IMR-90 (cell line): ENCODE measurements around the gene REST. TPM values are rescaled to one million over a fixed set of nuclear protein-coding genes. Genes with fewer than 3 reads are reported as not detected.
"Not testable (repeated sequence)": the region's sequence is repeated elsewhere in the genome, so short reads cannot be mapped to it uniquely, and the experiment has no call there.

Experiments
- ATAC-seq: fragments of 200-7000 bp; cut with Tn5 transposase; 2 replicates; pipeline ENCODE4 v1.9.1; 2020; ENCODE audit warnings: low read depth, mild to moderate bottlenecking, moderate library complexity
- BruUV-seq: library from RNA; stranded (reverse); fragments of 400-500 nt; replicated peaks from 2 replicates; lab custom pipeline; 2021; lab: Mats Ljungman, UMichigan
- CTCF ChIA-PET: fragments of 300-600 bp; formaldehyde crosslinking; extraction: SDS; loops from one replicate; lab custom pipeline; 2021; ENCODE audit warnings: antibody characterized with exemption; lab: Yijun Ruan, JAX
- POLR2A ChIA-PET: fragments of 300-600 bp; sonication (Branson Sonifier 250); formaldehyde crosslinking; loops from one replicate; lab custom pipeline; 2022; ENCODE audit warnings: antibody characterized with exemption; ENCODE audit not compliant: unreplicated experiment; lab: Charles Lee
- DNase-seq: peaks from one replicate; pipeline ENCODE4 v3.0.0; 2013
- H2AFZ ChIP-seq: replicated peaks from 2 replicates; pipeline ENCODE3; 2013; ENCODE audit warnings: low read length, mild to moderate bottlenecking; ENCODE audit not compliant: poor library complexity
- H2AK5ac ChIP-seq: 2 replicates; pipeline ENCODE4 v1.6.1; 2013; ENCODE audit warnings: low read depth, low read length, inconsistent platforms
- H2AK9ac ChIP-seq: replicated peaks from 2 replicates; pipeline ENCODE3; 2013; ENCODE audit warnings: mild to moderate bottlenecking, low read depth, low read length, moderate library complexity; ENCODE audit not compliant: poor library complexity
- H2BK120ac ChIP-seq: 2 replicates; pipeline ENCODE4 v1.6.1; 2013; ENCODE audit warnings: low read depth, low read length, inconsistent platforms
- H2BK15ac ChIP-seq: 3 replicates; pipeline ENCODE4 v1.6.1; 2013; ENCODE audit warnings: low read depth, low read length, inconsistent platforms
- H2BK20ac ChIP-seq: 2 replicates; pipeline ENCODE4 v1.6.1; 2013; ENCODE audit warnings: low read depth, mild to moderate bottlenecking, inconsistent platforms, low read length, moderate library complexity
- H2BK5ac ChIP-seq: 2 replicates; pipeline ENCODE4 v1.6.1; 2013; ENCODE audit warnings: mild to moderate bottlenecking, low read depth, low read length, inconsistent platforms; ENCODE audit not compliant: poor library complexity, severe bottlenecking
- H3K14ac ChIP-seq: replicated peaks from 2 replicates; pipeline ENCODE4 v1.6.1; 2013; ENCODE audit warnings: low read depth, low read length, inconsistent platforms
- H3K18ac ChIP-seq: 2 replicates; pipeline ENCODE4 v1.6.1; 2013; ENCODE audit warnings: low read depth, low read length, control low read depth
- H3K23ac ChIP-seq: 2 replicates; pipeline ENCODE4 v1.6.1; 2013; ENCODE audit warnings: low read depth, low read length, inconsistent platforms
- H3K27ac ChIP-seq: 2 replicates; pipeline ENCODE4 v1.5.1; 2013; ENCODE audit warnings: mild to moderate bottlenecking, control low read depth, low read length; ENCODE audit not compliant: insufficient read depth
- H3K27me3 ChIP-seq: 2 replicates; pipeline ENCODE4 v1.6.1; 2013; ENCODE audit warnings: low read length; ENCODE audit not compliant: control insufficient read depth, insufficient read depth
- H3K36me3 ChIP-seq: 2 replicates; pipeline ENCODE4 v1.6.1; 2013; ENCODE audit warnings: low read length, mixed read lengths; ENCODE audit not compliant: control insufficient read depth, insufficient read depth
- H3K4ac ChIP-seq: 2 replicates; pipeline ENCODE4 v1.6.1; 2013; ENCODE audit warnings: low read depth, low read length, inconsistent platforms
- H3K4me1 ChIP-seq: 2 replicates; pipeline ENCODE4 v1.6.1; 2013; ENCODE audit warnings: low read length, mixed read lengths; ENCODE audit not compliant: control insufficient read depth, insufficient read depth
- H3K4me2 ChIP-seq: 2 replicates; pipeline ENCODE4 v1.6.1; 2013; ENCODE audit warnings: low read depth, mild to moderate bottlenecking, control low read depth, low read length, moderate library complexity
- H3K4me3 ChIP-seq: 2 replicates; pipeline ENCODE4 v1.5.1; 2013; ENCODE audit warnings: low read depth, mild to moderate bottlenecking, control low read depth, low read length, moderate library complexity; ENCODE audit not compliant: insufficient read depth
- H3K56ac ChIP-seq: 2 replicates; pipeline ENCODE4 v1.6.1; 2013; ENCODE audit warnings: low read length, inconsistent platforms; ENCODE audit not compliant: insufficient read depth; ENCODE audit errors: extremely low read depth
- H3K79me1 ChIP-seq, 2 experiments: 2 replicates each; pipeline ENCODE4 v1.6.1; 2013; ENCODE audit warnings: low read length in 2 of 2, inconsistent platforms in 1 of 2, low read depth in 1 of 2
- H3K9ac ChIP-seq: 2 replicates; pipeline ENCODE4 v1.6.1; 2013; ENCODE audit warnings: low read depth, low read length, control low read depth
- H3K9me1 ChIP-seq: 2 replicates; pipeline ENCODE4 v1.6.1; 2013; ENCODE audit warnings: low read length, inconsistent platforms; ENCODE audit not compliant: insufficient read depth
- H3K9me3 ChIP-seq: 2 replicates; pipeline ENCODE4 v1.6.1; 2013; ENCODE audit warnings: low read length; ENCODE audit not compliant: control insufficient read depth, insufficient read depth
- H4K20me1 ChIP-seq: 2 replicates; pipeline ENCODE4 v1.6.1; 2013; ENCODE audit warnings: low read length, inconsistent platforms; ENCODE audit not compliant: insufficient read depth
- H4K5ac ChIP-seq: 2 replicates; pipeline ENCODE4 v1.6.1; 2013; ENCODE audit warnings: mild to moderate bottlenecking, low read depth, low read length, control low read depth
- H4K8ac ChIP-seq, 2 experiments: 2 replicates each; pipeline ENCODE4 v1.6.1; 2013; ENCODE audit warnings: low read depth in 2 of 2, low read length in 2 of 2, control low read depth in 1 of 2, inconsistent platforms in 1 of 2
- H4K91ac ChIP-seq: 2 replicates; pipeline ENCODE4 v1.6.1; 2013; ENCODE audit warnings: low read depth, low read length, inconsistent platforms; ENCODE audit not compliant: insufficient read depth
- WGBS, 2 experiments: methylation state at CpG; one replicate each; pipeline versions ENCODE4 v1.1.5 to v1.1.7; 2013; ENCODE audit warnings: missing lambda C conversion rate in 2 of 2; ENCODE audit not compliant: insufficient read length in 1 of 2; ENCODE audit errors: extremely low coverage in 2 of 2; 5-methylcytosine and 5-hydroxymethylcytosine counted together
- dilution Hi-C: fragments of 300-500 bp; cut with HindIII; formaldehyde crosslinking; loops from one replicate; pipeline ENCODE4 v1.14.3; 2018; ENCODE audit warnings: low sequenced_read_pairs; ENCODE audit not compliant: unreplicated experiment
- in situ Hi-C: fragments of 300-500 bp; cut with MboI; formaldehyde crosslinking; loops from 3 replicates; pipeline ENCODE4 v1.14.3; 2019; ENCODE audit warnings: low sequenced_read_pairs, inconsistent platforms, mixed read lengths
- intact Hi-C: fragments of 100-400 bp; cut with micrococcal nuclease; formaldehyde crosslinking; loops from 2 replicates; pipeline ENCODE4 v1.10.0; 2022
- polyA plus RNA-seq, 3 experiments: library from polyadenylated mRNA; depleted of rRNA; stranded (reverse); fragments of >200 nt; gene quantifications; 2 replicates each; pipeline ENCODE4 v1.2.3, GENCODE V29; 2012; ENCODE audit warnings: low replicate concordance in 1 of 3
- total RNA-seq: library from RNA; depleted of rRNA; stranded (reverse); fragments of >200 nt; gene quantifications from 2 replicates; pipeline ENCODE4 v1.2.3, GENCODE V29; 2012

REST gene
- total and polyA plus RNA-seq, 2 of the 4 experiments (the other 2 are of a cell fraction): 10.0 to 66.9 TPM

DNA sequence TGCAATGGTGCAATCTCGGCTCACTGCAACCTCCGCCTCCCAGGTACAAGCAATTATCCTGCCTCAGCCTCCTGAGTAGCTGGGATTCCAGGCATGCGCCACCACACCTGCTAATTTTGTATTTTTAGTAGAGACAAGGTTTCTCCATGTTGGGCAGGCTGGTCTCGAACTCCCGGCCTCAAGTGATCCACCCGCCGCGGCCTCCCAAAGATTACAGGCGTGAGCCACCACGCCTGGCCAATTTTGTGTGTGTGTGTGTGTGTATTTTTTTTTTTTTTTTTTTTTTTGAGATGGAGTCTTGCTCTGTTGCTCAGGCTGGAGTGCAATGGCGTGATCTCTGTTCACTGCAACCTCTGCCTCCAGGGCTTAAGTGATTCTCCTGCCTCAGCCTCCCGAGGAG lies 7.3 kb downstream of the REST start:
- H3K27ac ChIP-seq, H2BK5ac ChIP-seq, H2AK9ac ChIP-seq, H4K91ac ChIP-seq, H2BK15ac ChIP-seq, in situ Hi-C loops, BruUV-seq, DNase-seq, H3K4me1 ChIP-seq, H3K14ac ChIP-seq, intact Hi-C loops, H3K27me3 ChIP-seq, H3K9ac ChIP-seq, dilution Hi-C loops, H4K8ac ChIP-seq, H3K9me3 ChIP-seq, H2BK20ac ChIP-seq, H3K4ac ChIP-seq, H2AK5ac ChIP-seq, H2BK120ac ChIP-seq, H3K56ac ChIP-seq, H3K4me2 ChIP-seq, ATAC-seq, H3K18ac ChIP-seq, H3K23ac ChIP-seq, CTCF ChIA-PET, H4K5ac ChIP-seq, H2AFZ ChIP-seq, POLR2A ChIA-PET, H3K4me3 ChIP-seq: not testable (repeated sequence)
- peaks cover 61% of the 10 kb centered on the region for H4K20me1 ChIP-seq
- H3K9me1 ChIP-seq: peaks cover 15% of the 10 kb centered on the region; the same call in 1 of the 2 replicates
- peaks cover 12 to 64% of the 10 kb centered on the region in 2 experiments for H3K79me1 ChIP-seq
- 100% methylated on average over 2 of the region's 12 CpGs; no CpG with 5 or more reads in 1 of the 2 experiments for WGBS, 2 experiments
- H3K36me3 ChIP-seq: peaks cover 17% of the 10 kb centered on the region
